Keratinocyte (primary cell): ENCODE data around the gene CALR3. TPM values are rescaled to one million over a fixed set of nuclear protein-coding genes. Genes with fewer than 3 reads are reported as not detected.

Experiments used
- DNase-seq: peaks from one replicate; pipeline ENCODE4 v3.0.0-alpha.2; 2011; ENCODE audit warnings: low read depth, missing footprints, low spot score
- FAIRE-seq: peaks from 2 replicates; lab custom pipeline; 2011; peaks lifted over from hg19 to GRCh38; lab: Jason Lieb, UNC
- H2AFZ ChIP-seq: 2 replicates; pipeline ENCODE4 v1.6.0; 2012; ENCODE audit warnings: low read length, control low read depth, inconsistent platforms; ENCODE audit not compliant: control insufficient read depth
- H3K27ac ChIP-seq: 2 replicates; pipeline ENCODE4 v1.5.1; 2011; ENCODE audit warnings: low read length; ENCODE audit not compliant: control insufficient read depth, insufficient read depth
- H3K27me3 ChIP-seq: 3 replicates; pipeline ENCODE4 v1.6.0; 2011; ENCODE audit warnings: low read length; ENCODE audit not compliant: control insufficient read depth, insufficient read depth; ENCODE audit errors: extremely low read depth
- H3K36me3 ChIP-seq, 2 experiments: 2 replicates in 1 of 2; 3 replicates in 1 of 2; pipeline ENCODE4 v1.5.1; 2011; ENCODE audit warnings: low read length in 2 of 2, mild to moderate bottlenecking in 1 of 2; ENCODE audit not compliant: control insufficient read depth in 2 of 2, insufficient read depth in 2 of 2; ENCODE audit errors: extremely low read depth in 1 of 2
- H3K4me1 ChIP-seq: 3 replicates; pipeline ENCODE4 v1.5.1; 2011; ENCODE audit warnings: low read length; ENCODE audit not compliant: control insufficient read depth, insufficient read depth; ENCODE audit errors: extremely low read depth
- H3K4me2 ChIP-seq: 3 replicates; pipeline ENCODE4 v1.6.0; 2011; ENCODE audit warnings: low read depth, low read length; ENCODE audit not compliant: control insufficient read depth, insufficient read depth; ENCODE audit errors: extremely low read depth
- H3K4me3 ChIP-seq, 3 experiments: fragments of 200-600 bp in 1 of 3; sonication (generic) in 1 of 3; 2 replicates in 2 of 3; 3 replicates in 1 of 3; pipeline ENCODE4 v1.5.1; 2011 to 2016; ENCODE audit warnings: low read length in 3 of 3, mild to moderate bottlenecking in 3 of 3, control low read depth in 2 of 3, inconsistent platforms in 1 of 3, low read depth in 1 of 3, mixed read lengths in 1 of 3, mixed run types in 1 of 3, moderate library complexity in 1 of 3; ENCODE audit not compliant: control insufficient read depth in 2 of 3, insufficient read depth in 2 of 3; ENCODE audit errors: extremely low read depth in 1 of 3
- H3K79me2 ChIP-seq: 2 replicates; pipeline ENCODE4 v1.6.0; 2012; ENCODE audit warnings: low read length; ENCODE audit not compliant: control insufficient read depth, insufficient read depth
- H3K9ac ChIP-seq: 3 replicates; pipeline ENCODE4 v1.6.0; 2011; ENCODE audit warnings: low read length; ENCODE audit not compliant: control insufficient read depth, insufficient read depth; ENCODE audit errors: extremely low read depth
- H3K9me1 ChIP-seq: 3 replicates; pipeline ENCODE4 v1.6.0; 2011; ENCODE audit warnings: low read length; ENCODE audit not compliant: control insufficient read depth, insufficient read depth; ENCODE audit errors: extremely low read depth
- H3K9me3 ChIP-seq: 2 replicates; pipeline ENCODE4 v1.5.1; 2012; ENCODE audit warnings: low read depth, low read length; ENCODE audit not compliant: control insufficient read depth
- H4K20me1 ChIP-seq: 3 replicates; pipeline ENCODE4 v1.6.0; 2011; ENCODE audit warnings: low read length; ENCODE audit not compliant: control insufficient read depth, insufficient read depth; ENCODE audit errors: extremely low read depth
- CTCF ChIP-seq, 3 experiments: IDR thresholded peaks in 1 of 3; conservative IDR thresholded peaks in 1 of 3; optimal IDR thresholded peaks in 1 of 3; 2 replicates in 2 of 3; 3 replicates in 1 of 3; pipeline versions ENCODE3 to v1.5.1; 2011; ENCODE audit warnings: low read length in 3 of 3, mild to moderate bottlenecking in 3 of 3, moderate library complexity in 2 of 3, control low read depth in 1 of 3, inconsistent platforms in 1 of 3; ENCODE audit not compliant: insufficient read depth in 2 of 3; ENCODE audit errors: extremely low read depth in 1 of 3
- EZH2 ChIP-seq: IDR thresholded peaks from one replicate; pipeline ENCODE4 v1.6.1; 2012; ENCODE audit warnings: inconsistent platforms, mild to moderate bottlenecking, low read length, moderate library complexity
- dilution Hi-C: fragments of 300-500 bp; cut with MboI; formaldehyde crosslinking; loops from one replicate; pipeline ENCODE4 v1.7.0; 2020; ENCODE audit warnings: low sequenced_read_pairs; ENCODE audit not compliant: extremely low pct_ligation_motif_present
- polyA plus RNA-seq, 5 experiments: library from polyadenylated mRNA; depleted of rRNA in 3 of 5; stranded (reverse) in 3 of 5; stranded (forward) in 1 of 5; unstranded in 1 of 5; fragments of >200 nt; gene quantifications; 1 replicate in 1 of 5; 2 replicates in 3 of 5; 3 replicates in 1 of 5; pipeline versions ENCODE4 v1.2.1 to v1.2.3, GENCODE V29; 2011 to 2012; ENCODE audit warnings: missing spikeins in 2 of 5, low read depth in 1 of 5, low replicate concordance in 1 of 5

The CALR3 gene
- polyA plus RNA-seq, 1 donor (not counting 4 experiments of a cell fraction or from before 2014, with no cell fraction given) = not detected

- Histone ChIP-seq H3K9ac (no peak overlapping the region), H3K4me3 (no peak overlapping the region), H3K9me3 (no peaks in the 10 kb centered on the region), H4K20me1 (no peaks in the 10 kb centered on the region), H3K27me3 (no peaks in the 10 kb centered on the region), H2AFZ (no peak overlapping the region), H3K4me1 (no peaks in the 10 kb centered on the region), H3K27ac (no peak overlapping the region), H3K9me1 (no peaks in the 10 kb centered on the region), H3K36me3 (peaks cover 37 to 44% of the 10 kb centered on the region in 2 experiments), H3K79me2 (no peaks in the 10 kb centered on the region), H3K4me2 (no peak overlapping the region)
- no peak for TF ChIP-seq CTCF (optimal IDR thresholded peaks at IDR 0.05 in 1 of 3, IDR thresholded peaks at IDR 0.05 in 1 of 3, conservative IDR thresholded peaks at IDR 0.05 in 1 of 3; ENCODE audit: extremely low read depth in 1 of 3, insufficient read depth in 2 of 3, low read length in 3 of 3)
- TF ChIP-seq EZH2 = no peak
- FAIRE-seq (no peak), DNase-seq (no peak)
- dilution Hi-C loops = no loop called here
Measured at GRCh38 chr19:16516923-16517610, 21.1 kb upstream of the CALR3 start.

DNA sequence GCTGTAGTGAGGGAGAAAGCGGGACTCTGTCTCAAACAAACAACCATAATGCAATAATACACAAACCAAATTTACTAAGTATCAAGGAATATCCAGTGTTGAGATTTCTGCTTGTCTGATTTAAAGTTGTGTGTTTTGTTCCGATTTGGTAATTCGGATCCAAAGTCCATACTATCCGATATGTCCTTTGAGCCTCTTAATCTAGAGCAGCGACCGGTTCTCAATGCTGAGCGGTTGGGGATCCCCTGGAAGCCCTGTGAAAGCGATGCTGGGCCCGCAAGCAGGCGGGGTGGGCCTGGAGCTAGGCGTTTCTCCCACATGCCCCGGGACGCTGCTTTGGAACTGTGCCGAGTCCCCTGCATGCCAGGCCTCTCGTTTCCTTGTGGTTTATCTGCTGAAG, 20.4 kb upstream of the CALR3 start:
- no peak for FAIRE-seq
- Histone ChIP-seq H3K36me3 (peaks cover 32 to 42% of the 10 kb centered on the region in 2 experiments), H4K20me1 (no peaks in the 10 kb centered on the region), H3K27ac (no peak overlapping the region), H3K4me2 (no peak overlapping the region), H3K9ac (no peak overlapping the region), H3K4me1 (no peaks in the 10 kb centered on the region), H3K27me3 (no peaks in the 10 kb centered on the region), H3K79me2 (no peaks in the 10 kb centered on the region), H3K9me1 (no peaks in the 10 kb centered on the region), H3K9me3 (no peaks in the 10 kb centered on the region), H2AFZ (no peak overlapping the region), H3K4me3 (no peak overlapping the region)
- dilution Hi-C loops = no loop called here
- TF ChIP-seq EZH2 = no peak
- no peak for TF ChIP-seq CTCF (optimal IDR thresholded peaks at IDR 0.05 in 1 of 3, IDR thresholded peaks at IDR 0.05 in 1 of 3, conservative IDR thresholded peaks at IDR 0.05 in 1 of 3; ENCODE audit: extremely low read depth in 1 of 3, insufficient read depth in 2 of 3, low read length in 3 of 3)
- no peak for DNase-seq
